Measurements from ENCODE around the gene KLHL3. TPM values are rescaled to one million over a fixed set of nuclear protein-coding genes. Genes with fewer than 3 reads are reported as not detected.

KLHL3 gene
- total and polyA plus RNA-seq, 9 of the 15 experiments (the other 6 are each of a cell fraction or from before 2014, with no cell fraction given): under 0.01 to 1.5 (median 0.22) TPM

- Histone ChIP-seq H2AFZ (ENCODE audit: low read depth, low read length) (no peak overlapping the region), H3K9me1 (ENCODE audit: control insufficient read depth, insufficient read depth, low read length) (no peaks in the 10 kb centered on the region), H3K27me3 (ENCODE audit: control insufficient read depth in 2 of 2, insufficient read depth in 2 of 2, low read length in 2 of 2) (no peaks in the 10 kb centered on the region), H3K9ac (ENCODE audit: insufficient read depth in 1 of 2, low read depth in 2 of 2, low read length in 2 of 2) (no peak overlapping the region), H3K79me2 (ENCODE audit: control insufficient read depth, insufficient read depth, low read length) (no peaks in the 10 kb centered on the region), H3K36me3 (ENCODE audit: control insufficient read depth, insufficient read depth, low read length) (no peaks in the 10 kb centered on the region), H3K9me3 (replicated peaks; ENCODE audit: control insufficient read depth, insufficient read depth, low read depth, low read length) (no peaks in the 10 kb centered on the region), H3K4me3 (no peak overlapping the region), H3K4me2 (ENCODE audit: insufficient read depth, low read length) (no peak overlapping the region), H3K4me1 (replicated peaks in 1 of 2; ENCODE audit: control insufficient read depth in 2 of 2, insufficient read depth in 2 of 2, low read length in 2 of 2) (no peaks in the 10 kb centered on the region), H4K20me1 (replicated peaks; ENCODE audit: control insufficient read depth, insufficient read depth, low read length) (no peaks in the 10 kb centered on the region), H3K27ac (ENCODE audit: extremely low read depth, low read depth, low read length) (no peak overlapping the region)
- intact Hi-C loops (cut with micrococcal nuclease) (no loop called here), in situ Hi-C loops (cut with MboI) (no loop called here)
- 2% methylated on average over 3 of the region's 3 CpGs for WGBS (ENCODE audit: insufficient coverage, low coverage, missing lambda C conversion rate)
- ChIA-PET POLR2A (no interaction called here), CTCF (ENCODE audit: low intra/inter-chr PET ratio) (no interaction called here)
- FAIRE-seq: no peak
- TF ChIP-seq SMC3 (conservative IDR thresholded peaks at IDR 0.05; ENCODE audit: insufficient read depth, low read depth, low read length) (no peak), MBD1 (CRISPR knock-in tag; IDR thresholded peaks at IDR 0.05) (no peak), PHB2 (IDR thresholded peaks at IDR 0.05; ENCODE audit: low read depth) (no peak)
- no TSS peak for BruUV-seq (replicated peaks)
- no peak for DNase-seq (ENCODE audit: extremely low read depth in 1 of 4, low spot score in 3 of 4)
- ATAC-seq: no peak
Observed at GRCh38 chr5:137716337-137716736, 19.6 kb downstream of the KLHL3 start.

GRCh38 chr5:137715456-137715855 lies 20.4 kb downstream of the KLHL3 start:
- in situ Hi-C loops (cut with MboI) (no loop called here), intact Hi-C loops (cut with micrococcal nuclease) (no loop called here)
- H3K9me3 ChIP-seq (replicated peaks; ENCODE audit: control insufficient read depth, insufficient read depth, low read depth, low read length): no peaks in the 10 kb centered on the region
- H4K20me1 ChIP-seq (replicated peaks; ENCODE audit: control insufficient read depth, insufficient read depth, low read length): no peaks in the 10 kb centered on the region
- ChIA-PET POLR2A (interaction anchor here (0.7 kb wide), 1 partner anchor 488 kb away, joined by 3 read pairs; no protein-coding TSS in a partner anchor), CTCF (ENCODE audit: low intra/inter-chr PET ratio) (no interaction called here)
- no peak for ATAC-seq
- no peak overlapping the region for H3K4me3 ChIP-seq
- BruUV-seq (replicated peaks): no TSS peak
- DNase-seq (ENCODE audit: extremely low read depth in 1 of 4, low spot score in 3 of 4): no peak
- no peak overlapping the region for H3K4me2 ChIP-seq (ENCODE audit: insufficient read depth, low read length)
- FAIRE-seq: no peak
- H3K79me2 ChIP-seq (ENCODE audit: control insufficient read depth, insufficient read depth, low read length): no peaks in the 10 kb centered on the region
- no peak overlapping the region for H3K9ac ChIP-seq (ENCODE audit: insufficient read depth in 1 of 2, low read depth in 2 of 2, low read length in 2 of 2)
- no peak overlapping the region for H3K27ac ChIP-seq (ENCODE audit: extremely low read depth, low read depth, low read length)
- no peaks in the 10 kb centered on the region for H3K9me1 ChIP-seq (ENCODE audit: control insufficient read depth, insufficient read depth, low read length)
- no peaks in the 10 kb centered on the region for H3K27me3 ChIP-seq (ENCODE audit: control insufficient read depth in 2 of 2, insufficient read depth in 2 of 2, low read length in 2 of 2)
- 0% methylated on average over 1 of the region's 1 CpG for WGBS (ENCODE audit: insufficient coverage, low coverage, missing lambda C conversion rate)
- no peak overlapping the region for H2AFZ ChIP-seq (ENCODE audit: low read depth, low read length)
- H3K36me3 ChIP-seq (ENCODE audit: control insufficient read depth, insufficient read depth, low read length): no peaks in the 10 kb centered on the region
- H3K4me1 ChIP-seq (replicated peaks in 1 of 2; ENCODE audit: control insufficient read depth in 2 of 2, insufficient read depth in 2 of 2, low read length in 2 of 2): no peaks in the 10 kb centered on the region
- TF ChIP-seq ZFP36 (IDR thresholded peaks at IDR 0.05; ENCODE audit: low read depth, low read length, partially characterized antibody) (no peak), ZNF12 (CRISPR knock-in tag; IDR thresholded peaks at IDR 0.05) (no peak), ZNF224 (CRISPR knock-in tag; IDR thresholded peaks at IDR 0.05) (no peak), DEAF1 (CRISPR knock-in tag; IDR thresholded peaks at IDR 0.05) (no peak), CHCHD3 (CRISPR knock-in tag; IDR thresholded peaks at IDR 0.05) (no peak), ZNF165 (CRISPR knock-in tag; IDR thresholded peaks at IDR 0.05; ENCODE audit: borderline replicate concordance) (no peak), SPI1 (IDR thresholded peaks at IDR 0.05; ENCODE audit: borderline replicate concordance, low read depth, low read length) (no peak), HDAC3 (IDR thresholded peaks at IDR 0.05; ENCODE audit: borderline replicate concordance, partially characterized antibody) (no peak), DPF2 (IDR thresholded peaks at IDR 0.05) (no peak), FOXJ3 (CRISPR knock-in tag; IDR thresholded peaks at IDR 0.05) (no peak), GABPA (tag; conservative IDR thresholded peaks at IDR 0.05; ENCODE audit: low read depth) (no peak), ZNF644 (tag; IDR thresholded peaks at IDR 0.05; ENCODE audit: low read depth) (no peak)
